Endothelial cell of hepatic sinusoid (primary cell): ENCODE measurements around the gene PARP15.
"Not testable (repeated sequence)": the region's sequence is repeated elsewhere in the genome, so short reads cannot be mapped to it uniquely, and the experiment has no call there.

ENCODE experiments used
- in situ Hi-C: cut with HindIII; loops from 2 replicates; pipeline ENCODE4 v1.10.0; 2017; ENCODE audit warnings: low sequenced_read_pairs

PARP15 gene

DNA sequence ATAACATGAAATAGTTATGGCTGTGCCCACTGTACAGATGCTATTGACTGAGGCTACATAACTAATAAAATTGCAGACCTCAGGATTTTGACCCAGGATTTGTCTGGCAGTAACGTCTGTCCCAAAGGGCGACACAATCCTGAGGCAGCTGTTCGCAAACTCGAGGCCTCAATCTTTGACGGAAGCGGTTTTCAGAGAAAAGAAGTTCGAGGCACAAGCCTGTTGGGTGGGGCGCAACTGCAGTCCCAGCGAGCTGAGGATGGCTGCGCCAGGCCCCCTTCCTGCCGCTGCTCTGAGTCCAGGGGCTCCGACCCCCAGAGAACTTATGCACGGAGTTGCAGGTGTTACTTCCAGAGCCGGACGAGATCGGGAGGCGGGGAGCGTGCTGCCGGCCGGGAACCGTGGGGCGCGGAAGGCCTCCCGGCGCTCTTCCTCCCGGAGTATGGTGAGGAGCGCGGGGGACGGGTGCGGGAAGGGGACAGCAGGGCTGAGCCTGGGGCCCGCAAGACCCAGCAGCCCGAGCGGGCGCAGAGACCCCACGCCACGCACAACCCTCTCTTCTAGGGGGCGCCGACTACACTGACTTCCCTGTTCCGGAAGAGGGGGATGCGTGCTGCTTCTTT lies at the start of gene PARP15:
PARP15 (plus strand) TSS at position 242 of the 623 bp plus-strand sequence; CDS start at position 260, 18 bp downstream.
- in situ Hi-C loops = no loop called here

DNA sequence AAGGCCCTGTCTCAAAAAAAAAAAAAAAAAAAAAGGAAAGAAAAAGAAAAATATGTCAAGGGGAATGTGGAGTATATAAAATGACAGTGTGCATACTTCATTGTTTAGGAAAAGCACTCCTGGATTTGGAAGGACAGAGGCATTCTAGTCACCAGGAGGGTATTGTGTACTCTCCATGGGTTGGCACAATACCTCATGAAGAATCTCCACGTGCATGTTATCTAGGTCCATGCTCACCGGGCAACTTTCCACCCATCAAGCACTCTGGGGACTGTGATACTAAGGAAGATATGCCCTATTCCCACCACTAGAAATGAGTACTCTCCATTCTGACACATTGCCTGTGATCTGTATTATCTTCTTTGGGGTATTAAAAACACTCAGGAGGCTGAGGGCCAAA lies 47.3 kb upstream of the PARP15 start:
- in situ Hi-C loops = no loop called here

DNA sequence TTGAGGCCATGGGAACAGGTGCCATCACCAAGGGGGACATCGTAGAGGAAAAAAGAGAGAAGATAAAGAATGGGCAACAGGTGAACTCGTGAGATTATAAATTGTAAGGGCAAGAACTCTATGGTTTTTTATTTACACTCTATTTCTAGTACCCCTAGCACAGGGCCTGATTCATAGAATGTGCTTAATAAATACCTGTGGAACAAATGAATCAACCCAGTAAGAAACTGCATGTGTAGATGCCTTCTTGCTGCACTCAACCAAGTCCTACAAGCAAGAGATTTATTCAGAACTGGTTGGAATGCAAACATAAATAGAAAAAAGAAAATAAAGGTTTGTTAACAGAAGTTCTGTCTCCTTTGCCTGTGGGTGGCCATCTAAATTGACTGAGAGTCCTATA lies 44.0 kb upstream of the PARP15 start:
- in situ Hi-C loops = no loop called here

DNA sequence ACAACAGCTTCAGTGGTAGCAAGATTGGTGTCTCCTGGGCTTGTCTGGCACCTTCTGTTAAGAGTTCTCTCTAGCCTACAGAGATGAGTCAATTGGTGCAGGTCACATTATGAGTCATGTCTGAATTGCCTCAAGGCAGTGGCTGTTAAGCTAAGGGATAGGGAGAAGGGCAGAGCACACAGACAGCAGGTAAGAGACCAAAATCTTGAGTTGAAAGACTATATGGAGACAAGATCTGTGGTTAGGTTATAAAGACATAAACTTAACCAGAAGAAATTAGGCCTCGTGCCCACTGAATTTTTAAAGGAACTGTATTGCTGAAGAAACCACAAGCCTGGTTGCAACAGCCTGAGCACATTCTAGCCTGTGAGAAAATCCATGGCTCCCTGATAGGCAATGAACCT lies 43.5 kb upstream of the PARP15 start:
- in situ Hi-C loops = no loop called here

DNA sequence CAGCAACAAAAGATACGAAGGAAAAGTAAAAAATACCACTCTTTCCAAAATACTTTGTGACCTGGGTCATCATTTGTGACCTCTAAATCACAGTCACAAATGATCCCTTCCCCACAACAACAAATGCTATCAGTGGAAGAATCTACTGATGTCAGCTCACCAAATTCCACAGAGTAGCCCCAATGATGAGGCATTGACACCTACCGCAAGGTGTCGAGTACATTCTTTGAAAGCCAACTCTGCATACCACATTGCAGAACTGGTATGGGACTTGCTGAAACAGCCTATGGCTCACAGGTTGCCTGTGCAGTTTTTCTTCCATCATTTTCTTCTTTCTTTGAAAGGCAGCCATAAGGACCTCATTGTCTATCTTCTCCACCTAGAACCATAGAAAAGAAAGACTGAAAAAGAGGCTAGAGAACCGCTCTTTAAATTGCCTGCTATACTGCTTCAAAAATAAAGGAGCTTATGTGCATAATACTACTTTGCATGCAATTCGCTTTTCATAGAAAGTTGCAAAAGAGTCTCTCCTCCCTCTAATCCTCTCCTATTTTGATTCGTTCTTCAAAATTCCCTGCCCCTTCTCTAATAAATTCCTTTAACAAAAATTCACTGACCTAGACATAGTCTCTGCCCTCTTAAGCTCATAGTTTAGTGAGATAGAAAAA lies 41.4 kb upstream of the PARP15 start:
- in situ Hi-C loops = no loop called here

DNA sequence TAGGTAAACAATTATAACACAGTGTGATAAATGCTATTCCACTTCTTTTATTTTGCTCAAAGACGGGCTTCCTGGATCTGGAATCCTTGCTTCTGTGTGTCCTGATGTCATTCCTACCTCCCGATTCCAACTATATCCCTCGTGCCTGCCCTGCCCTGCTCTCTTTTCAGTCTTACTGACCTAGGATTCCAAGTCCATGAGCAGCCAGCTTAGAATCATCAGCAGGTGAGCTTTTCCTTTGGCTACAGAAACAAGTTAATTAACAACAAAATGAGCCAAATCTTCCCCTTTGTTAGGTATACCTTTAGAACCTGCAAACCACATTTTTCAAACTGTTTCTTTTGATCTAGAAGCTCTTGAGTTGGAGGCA lies 40.8 kb upstream of the PARP15 start:
- in situ Hi-C loops = no loop called here

DNA sequence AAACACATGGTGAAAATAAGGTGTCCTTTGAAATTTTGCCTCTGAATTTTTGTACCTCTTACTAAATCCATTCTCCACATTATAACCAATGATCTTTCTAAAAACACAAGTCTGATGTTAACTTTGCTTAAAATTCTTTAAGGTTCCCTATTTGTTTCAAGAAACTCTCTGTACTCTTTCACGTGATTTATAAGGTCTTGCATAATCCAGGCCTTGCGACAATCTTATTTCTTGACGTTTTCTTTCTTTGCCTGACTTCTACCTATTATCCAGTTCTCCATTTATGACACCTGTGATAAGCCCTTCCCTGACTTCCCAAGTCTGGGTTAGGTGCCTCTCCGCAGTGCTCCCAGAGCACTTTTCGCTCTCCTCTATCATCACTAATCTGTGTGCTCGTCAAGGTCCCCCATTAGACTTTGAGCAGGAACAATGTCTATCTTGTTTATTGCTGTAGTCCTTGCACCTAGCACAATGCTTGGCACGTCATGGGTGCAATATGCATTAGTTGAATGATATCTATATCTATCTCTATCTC lies 38.4 kb upstream of the PARP15 start:
- in situ Hi-C loops = no loop called here

DNA sequence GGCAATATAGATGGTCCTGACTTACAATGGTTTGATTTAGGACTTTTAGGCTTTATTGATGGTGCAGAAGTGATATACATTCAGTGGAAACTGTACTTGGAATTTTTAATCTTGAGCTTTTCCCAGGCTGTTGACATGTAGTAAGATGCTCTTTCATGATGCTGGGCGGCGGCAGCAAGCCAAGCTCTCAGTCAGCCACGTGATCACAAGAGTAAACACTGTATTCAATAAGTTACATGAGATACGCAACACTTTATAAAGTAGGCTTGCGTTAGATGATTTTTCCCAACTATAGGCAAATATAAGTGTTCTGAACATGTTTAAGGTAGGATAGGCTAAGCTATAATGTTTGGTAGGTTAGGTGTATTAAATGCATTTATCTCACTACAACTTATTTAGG lies 31.3 kb upstream of the PARP15 start:
- in situ Hi-C loops = no loop called here

DNA sequence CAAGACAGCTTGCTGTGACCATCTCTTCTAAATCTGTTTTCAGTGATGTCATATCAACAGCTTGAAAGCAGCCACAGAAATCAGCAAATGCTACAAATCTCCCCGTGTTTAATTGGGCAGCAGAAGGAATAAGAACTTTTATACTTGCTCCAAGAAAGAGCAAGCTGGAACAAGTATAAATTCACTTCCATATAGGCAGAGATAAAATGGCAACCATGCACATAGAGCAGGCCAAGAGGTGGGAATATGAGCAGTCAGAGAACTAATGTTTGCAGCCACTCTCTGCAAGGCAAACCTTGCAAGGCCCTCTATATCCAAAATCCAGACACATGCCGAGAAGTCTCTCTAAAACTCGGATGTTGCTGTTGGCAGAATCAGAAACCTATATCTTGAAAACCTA lies 29.4 kb upstream of the PARP15 start:
- in situ Hi-C loops = no loop called here

DNA sequence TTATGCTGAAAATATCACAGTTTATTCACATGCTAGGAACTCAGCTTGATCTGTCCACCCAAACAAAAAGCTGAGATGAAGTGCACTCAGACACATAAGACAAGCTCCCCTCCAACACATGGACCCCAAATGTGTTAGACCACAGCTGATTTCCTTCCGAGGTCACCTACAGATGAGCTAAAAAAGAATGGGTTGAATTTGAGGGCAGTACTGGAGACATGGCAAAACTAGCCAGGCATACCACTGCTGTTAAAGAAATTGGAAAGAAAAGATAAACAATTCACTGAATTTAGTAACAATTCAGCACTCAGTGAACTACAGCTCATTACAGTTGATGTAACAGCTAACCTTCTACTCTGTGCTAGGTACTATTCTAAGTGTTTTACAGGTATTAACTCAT lies 28.8 kb upstream of the PARP15 start:
- in situ Hi-C loops = no loop called here

DNA sequence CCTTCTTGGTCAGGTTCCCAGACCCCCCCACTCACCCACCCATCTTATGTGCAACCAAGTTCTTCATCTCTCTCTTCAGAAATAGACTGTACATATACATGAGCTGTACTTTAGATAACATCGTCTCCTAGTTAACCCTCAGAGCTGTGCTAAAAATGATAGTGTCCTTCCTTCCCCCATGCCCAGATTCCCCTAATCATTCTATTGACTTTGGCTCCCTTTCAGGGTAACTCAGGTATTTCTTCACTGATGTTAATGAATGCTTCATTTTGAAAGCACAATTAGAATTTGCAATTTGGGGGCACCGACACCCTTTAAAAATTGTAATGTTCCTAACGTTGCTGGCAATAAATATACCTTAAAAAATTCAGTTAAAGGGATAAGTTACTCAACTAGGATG lies 24.3 kb upstream of the PARP15 start:
- in situ Hi-C loops = no loop called here

DNA sequence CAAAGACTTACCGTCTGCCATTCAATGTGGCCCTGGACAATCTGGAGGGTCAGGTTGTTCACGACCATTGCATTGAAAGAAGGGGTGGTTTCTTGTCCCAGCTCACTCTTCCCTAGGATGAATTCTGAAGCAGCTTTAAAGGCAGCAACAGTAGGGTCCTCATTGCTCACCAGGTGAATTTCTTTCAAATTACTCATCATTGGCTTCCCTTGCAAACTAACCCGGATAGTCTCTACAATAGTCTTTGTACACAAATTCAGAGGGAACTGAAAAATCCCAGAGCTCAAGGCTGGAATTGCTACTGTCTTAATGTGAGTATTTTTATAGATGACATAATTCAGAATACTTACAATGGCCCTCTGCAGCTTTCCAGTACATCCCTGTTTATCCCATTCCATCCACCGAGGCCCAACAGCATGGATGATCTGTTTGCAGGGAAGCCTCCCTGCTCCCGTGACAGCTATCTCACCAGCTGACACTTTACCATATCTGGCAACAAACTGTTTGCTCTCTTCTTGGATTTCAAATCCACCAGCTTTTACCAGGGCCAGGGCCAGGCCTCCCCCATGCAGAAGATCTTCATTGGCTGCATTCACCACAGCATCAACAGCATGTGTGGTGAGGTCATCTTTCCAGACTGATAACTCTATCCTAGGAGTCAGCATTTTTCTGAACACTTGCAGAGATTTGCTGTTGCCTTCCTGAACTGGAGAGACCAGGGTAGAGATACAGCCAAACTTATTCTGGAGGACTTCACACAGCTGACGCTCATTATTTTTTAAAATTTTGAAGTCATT lies 22.0 kb upstream of the PARP15 start:
- in situ Hi-C loops = no loop called here

DNA sequence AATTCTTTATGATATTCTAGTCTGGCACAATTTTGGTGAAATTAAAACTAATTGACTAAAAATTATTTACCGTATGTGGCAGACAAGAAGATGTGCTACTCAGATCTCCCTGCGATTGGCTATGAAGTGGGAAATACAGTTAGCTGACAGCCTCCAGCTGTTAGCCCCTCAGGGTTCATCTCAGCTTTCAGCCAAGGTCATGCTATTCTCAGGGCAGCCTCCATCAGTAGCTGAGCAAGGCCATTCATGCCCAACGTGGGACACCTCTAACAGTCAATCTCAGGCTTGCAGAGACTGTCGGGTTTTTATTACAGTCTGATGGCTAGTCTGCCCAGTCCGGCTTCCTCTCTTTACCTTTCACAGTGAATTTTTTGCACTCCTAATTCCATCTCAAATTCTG lies 20.1 kb upstream of the PARP15 start:
- in situ Hi-C loops = no loop called here

DNA sequence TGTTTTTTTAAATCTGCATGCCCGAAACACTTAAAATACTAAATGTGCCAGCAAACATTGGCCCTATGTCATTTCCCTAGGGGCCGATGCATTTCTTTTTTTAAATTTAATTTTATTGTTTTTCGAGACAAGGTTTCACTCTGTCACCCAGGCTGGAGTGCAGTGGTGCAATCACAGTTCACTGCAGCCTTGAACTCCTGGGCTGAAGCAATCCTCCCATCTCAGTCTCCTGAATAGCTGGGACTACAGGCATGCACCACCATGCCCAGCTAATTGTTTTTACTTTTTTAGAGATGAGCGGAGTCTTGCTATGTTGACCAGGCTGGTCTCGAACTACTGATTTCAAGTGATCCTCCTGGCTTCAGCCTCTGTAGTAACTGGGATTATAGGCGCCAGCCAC lies 18.8 kb upstream of the PARP15 start:
- in situ Hi-C loops = no loop called here

DNA sequence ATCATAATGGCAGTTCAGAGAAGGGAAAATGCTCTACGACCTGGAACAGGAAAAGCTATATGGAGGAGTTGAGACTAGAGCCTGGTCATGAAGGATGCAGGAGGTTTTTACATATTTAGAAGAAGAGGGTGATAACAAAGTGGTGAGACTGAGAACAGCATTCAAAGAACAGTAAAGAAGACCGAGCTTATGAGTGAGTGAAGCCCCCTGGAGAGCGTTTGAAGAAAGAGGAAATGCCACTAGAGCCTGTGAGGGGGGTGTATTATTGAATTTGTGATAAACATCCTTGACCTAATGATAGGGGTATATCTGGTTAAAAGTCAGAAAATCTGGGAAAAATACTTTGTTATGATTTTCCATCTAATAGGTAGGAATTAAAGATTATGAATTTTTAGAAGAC lies 17.5 kb upstream of the PARP15 start:
- in situ Hi-C loops = no loop called here

DNA sequence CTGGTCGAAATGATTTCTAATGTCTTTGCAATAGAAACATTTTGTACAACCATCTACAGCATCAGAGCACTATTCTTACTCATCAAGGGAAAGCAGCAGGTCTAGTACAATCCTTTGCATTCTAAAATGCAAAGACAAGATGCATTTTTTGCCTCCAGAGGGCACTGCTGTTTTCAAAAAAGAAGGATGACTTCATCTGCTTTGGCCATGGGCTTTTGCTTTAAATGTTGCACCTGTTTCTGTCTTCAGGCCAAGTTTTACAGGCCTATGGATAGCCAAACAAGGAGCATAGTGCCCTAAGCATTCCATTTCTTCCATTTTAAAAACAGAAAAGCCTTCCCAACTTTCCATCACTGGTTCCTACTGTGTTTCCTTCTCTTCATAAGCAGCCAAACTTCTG lies 16.8 kb upstream of the PARP15 start:
- in situ Hi-C loops = no loop called here

DNA sequence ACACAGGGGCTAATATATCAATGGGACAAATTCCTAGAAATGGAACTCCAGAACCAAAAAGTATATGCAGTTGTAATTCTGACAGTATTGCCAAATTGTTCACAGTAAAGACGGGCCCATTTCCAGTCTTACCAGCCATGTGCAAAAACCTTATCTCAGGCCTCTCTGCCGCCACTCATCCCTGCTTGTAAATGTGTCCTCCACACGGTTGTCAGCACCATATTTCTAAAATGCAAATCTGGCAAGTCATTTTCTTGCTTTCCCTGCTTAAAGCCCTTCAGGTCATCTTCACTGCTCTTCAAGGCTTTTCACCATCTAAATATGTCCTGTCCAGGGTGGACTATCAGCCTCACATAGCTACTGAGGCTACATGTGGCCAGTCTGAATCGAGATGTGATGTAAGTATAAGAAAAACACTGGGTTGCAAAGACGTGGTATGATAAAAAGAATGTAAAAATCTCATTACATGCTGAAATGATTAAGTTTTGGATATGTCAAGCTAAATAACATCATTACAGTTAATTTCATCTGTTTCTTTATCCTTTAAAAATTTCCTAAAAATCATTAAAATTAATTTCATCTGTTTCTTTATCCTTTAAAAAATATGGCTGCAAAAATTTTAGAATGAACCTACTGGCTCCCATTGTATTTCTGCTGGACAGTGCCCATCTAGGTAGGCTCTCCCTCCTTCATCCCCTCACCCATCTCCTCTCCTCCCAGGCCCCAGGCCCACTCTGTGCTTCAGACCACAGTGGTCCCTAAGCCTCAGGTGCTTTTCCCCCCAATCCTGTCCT lies 14.3 kb upstream of the PARP15 start:
- in situ Hi-C loops = no loop called here

DNA sequence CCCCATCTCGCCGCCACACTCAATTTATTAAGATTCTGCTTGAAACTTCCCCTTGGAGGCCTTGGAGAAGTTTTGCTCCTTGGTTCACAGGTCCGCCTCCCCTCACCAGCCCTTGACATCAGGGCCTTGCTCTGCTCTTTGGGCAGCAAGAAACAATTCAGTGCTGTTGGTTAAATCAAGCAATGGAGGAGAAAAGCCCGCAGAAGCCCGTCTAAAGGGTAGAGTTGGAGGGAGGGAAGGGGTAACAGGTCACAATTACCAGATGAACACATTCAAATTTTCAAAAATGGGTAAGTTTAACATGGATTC lies 13.8 kb upstream of the PARP15 start:
- in situ Hi-C loops = no loop called here

DNA sequence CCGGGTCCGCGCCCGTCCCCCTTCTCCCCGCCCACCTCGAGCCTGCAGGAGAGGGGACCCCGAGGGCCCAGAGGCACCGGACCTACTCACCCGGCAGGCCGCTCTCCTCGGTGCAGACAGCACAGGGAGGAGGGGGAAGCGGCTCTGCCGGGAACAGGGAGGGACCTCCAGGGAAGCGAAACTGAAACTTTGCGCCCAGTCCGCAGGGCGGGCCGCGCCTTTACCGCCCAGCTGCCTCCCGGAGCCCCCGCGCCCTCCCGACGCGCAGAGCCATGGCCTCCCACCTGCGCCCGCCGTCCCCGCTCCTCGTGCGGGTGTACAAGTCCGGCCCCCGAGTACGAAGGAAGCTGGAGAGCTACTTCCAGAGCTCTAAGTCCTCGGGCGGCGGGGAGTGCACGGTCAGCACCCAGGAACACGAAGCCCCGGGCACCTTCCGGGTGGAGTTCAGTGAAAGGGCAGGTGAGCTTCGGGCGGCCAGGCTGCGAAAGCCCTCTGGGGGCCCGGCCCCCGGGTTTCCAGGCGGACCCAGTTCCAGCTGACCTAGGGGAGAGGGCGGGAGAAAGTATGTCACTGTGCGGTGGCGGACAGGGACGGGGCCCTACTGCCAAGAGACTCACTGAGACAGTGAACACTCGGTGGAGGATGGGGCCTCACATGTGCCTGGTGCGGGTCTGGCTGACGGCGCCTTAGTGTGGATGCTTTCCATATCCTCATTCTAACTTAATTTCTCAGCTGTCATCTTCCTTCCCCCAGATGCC lies 13.1 kb upstream of the PARP15 start, which contains the start of the genes DTX3L and PARP9:
DTX3L (plus strand) TSS at position 184 of the 758 bp plus-strand sequence; CDS start at position 273, 89 bp downstream.
PARP9 (minus strand) TSS at position 146 of the 758 bp plus-strand sequence. CDS start 4,680 bp downstream, outside the sequence.
- in situ Hi-C loops = no loop called here

DNA sequence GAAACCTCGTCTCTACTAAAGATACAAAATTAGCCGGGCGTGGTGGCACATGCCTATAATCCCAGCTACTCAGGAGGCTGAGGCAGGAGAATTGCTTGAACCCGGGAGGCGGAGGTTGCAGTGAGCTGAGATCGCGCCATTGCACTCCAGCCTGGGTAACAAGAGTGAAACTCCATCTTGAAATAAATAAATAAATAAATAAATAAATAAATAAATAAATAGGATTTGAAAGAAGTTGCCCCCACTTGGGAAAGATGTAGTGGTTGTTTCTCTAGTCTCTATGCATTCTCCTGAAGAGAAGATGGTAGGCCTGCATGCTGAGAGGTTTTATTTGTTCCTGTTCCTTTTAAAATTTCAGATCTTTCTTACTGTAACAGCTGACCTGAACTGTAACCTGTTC lies 9.3 kb upstream of the PARP15 start:
- in situ Hi-C loops = not testable (repeated sequence)
